Pancreas (tissue), 10 donors: ENCODE measurements around the gene TBC1D7. TPM values are rescaled to one million over a fixed set of nuclear protein-coding genes. Genes with fewer than 3 reads are reported as not detected.

Experiments
- ATAC-seq, 4 donors: fragments of 200-7000 bp; cut with Tn5 transposase; one replicate each; pipeline versions ENCODE4 v1.8.0 to v1.9.1; 2020; ENCODE audit warnings: mild to moderate bottlenecking in 4 of 4, moderate library complexity in 4 of 4
- DNase-seq, 6 donors: peaks; one replicate each; pipeline ENCODE4 v3.0.0-alpha.2; 2020
- FAIRE-seq: peaks from 2 replicates; lab custom pipeline; 2012; peaks lifted over from hg19 to GRCh38; lab: Jason Lieb, UNC
- H3K27ac ChIP-seq, 4 donors: fragments of 200-600 bp; sonication (generic); 1 replicate in 3 of 4; 2 replicates in 1 of 4; pipeline versions ENCODE4 v1.5.0 to v1.8.0; 2020
- H3K27me3 ChIP-seq, 4 donors: fragments of 200-600 bp; one replicate each; pipeline ENCODE4 v1.8.0; 2021
- H3K36me3 ChIP-seq, 3 donors: fragments of 200-600 bp; sonication (generic) in 1 of 3; one replicate each; pipeline versions ENCODE4 v1.5.0 to v1.8.0; 2020 to 2021
- H3K4me1 ChIP-seq, 3 donors: fragments of 200-600 bp; one replicate each; pipeline ENCODE4 v1.8.0; 2021
- H3K4me3 ChIP-seq, 4 donors: fragments of 200-600 bp; sonication (generic) in 2 of 4; one replicate each; pipeline versions ENCODE4 v1.5.0 to v1.8.0; 2020 to 2021
- H3K9me3 ChIP-seq, 4 donors: fragments of 200-600 bp; one replicate each; pipeline ENCODE4 v1.8.0; 2021
- WGBS, 2 donors: extraction: QIAGEN DNeasy Blood & Tissue Kit; methylation state at CpG; one replicate each; pipeline ENCODE4 v1.1.7; 2013; 5-methylcytosine and 5-hydroxymethylcytosine counted together
- intact Hi-C, 3 donors: fragments of 100-400 bp; cut with DNase I; formaldehyde crosslinking; loops; one replicate each; pipeline versions ENCODE4 v1.11.1 to v1.14.2; 2022
- polyA plus RNA-seq, 2 donors: library from polyadenylated mRNA; stranded (reverse); fragments of 200-250 nt; gene quantifications; one replicate each; pipeline ENCODE4 v1.2.3, GENCODE V29; 2013
- total RNA-seq, 6 donors: library from RNA; stranded (reverse); fragmentation: NEBNext Ultra II Directional in 4 of 6; extraction: Animal tissue kit (Norgen Biotek cat#: 25700) in 4 of 6; gene quantifications; one replicate each; pipeline versions ENCODE4 v1.2.1 to v1.2.4, GENCODE V29; 2021 to 2023
- TF ChIP-seq, protein P1 (sequence below), 4 donors: fragments of 200-600 bp; sonication (generic) in 3 of 4; IDR thresholded peaks; one replicate each; pipeline versions ENCODE4 v1.5.0 to v1.8.0; 2021; ENCODE audit warnings: antibody characterized with exemption in 4 of 4
- donor health status: healthy with polysubstance abuse.
- donor health status: DM: no; HTN: no; CAD: no; lungs with moderate emphysema.
- donor health status: DM: no; HTN: no; CAD: no.
- donor health status: control.
- donor health status: control.
- donor health status: Bipolar disorder and iron deficiency.
- donor health status: DM: yes; HTN: yes; CAD: no.
- donor health status: DM: no; HTN: no; CAD: no.
- donor health status: DM: no; HTN: no; CAD: no.
- donor health status: DM: yes; HTN: yes; CAD: no.

Gene TBC1D7
- 1 to 10 TPM; 3.3 to 8.4 (median 6.5) TPM for total RNA-seq
- polyA plus RNA-seq: 1 to 10 TPM; 6.4 to 7.8 TPM

DNA sequence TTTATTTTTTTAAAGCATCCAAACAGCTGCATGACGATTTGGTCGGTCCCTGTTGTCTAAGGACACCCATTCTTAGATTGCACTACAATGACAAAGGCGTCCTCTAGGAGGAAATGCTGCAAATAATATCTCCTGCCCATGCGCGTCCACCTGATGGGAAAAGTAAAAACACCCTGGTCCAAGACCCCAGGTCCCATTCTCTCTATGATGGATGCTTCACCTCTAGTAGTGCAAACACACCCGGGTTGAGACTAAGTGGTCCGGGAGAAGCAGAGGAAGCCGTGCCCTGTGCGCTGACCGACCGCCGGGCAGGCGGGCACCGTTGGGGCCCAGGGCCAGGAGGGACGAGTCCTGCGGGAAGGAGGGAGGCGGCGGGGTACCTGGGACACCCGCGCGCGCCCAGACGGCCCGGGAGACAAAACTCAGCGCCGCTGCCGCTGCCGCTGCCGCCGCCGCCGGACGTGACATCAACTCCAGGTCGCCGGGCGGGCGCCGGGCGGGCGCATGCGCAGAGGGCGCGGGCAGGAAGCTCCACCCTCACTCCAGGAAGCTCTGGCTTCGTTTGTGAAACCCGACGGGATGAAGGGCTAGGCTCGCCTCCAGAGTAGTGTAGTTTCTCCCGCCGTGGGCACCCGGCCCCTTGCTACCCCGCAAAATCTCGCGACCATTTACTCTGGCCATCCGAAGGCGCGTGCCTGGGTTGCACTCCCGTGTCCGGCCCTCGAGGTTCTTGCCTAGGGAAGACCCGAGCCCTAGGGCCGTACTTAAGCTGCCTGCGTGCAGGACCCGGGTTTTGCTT, at the start of gene TBC1D7:
Gene TBC1D7, minus strand, starts transcription at position 462 of the 799 bp plus-strand sequence. CDS start 1,639 bp downstream, outside the sequence.
- no peaks in the 10 kb centered on the region for H3K9me3 ChIP-seq
- no peak for FAIRE-seq
- TF ChIP-seq, protein P1, sequence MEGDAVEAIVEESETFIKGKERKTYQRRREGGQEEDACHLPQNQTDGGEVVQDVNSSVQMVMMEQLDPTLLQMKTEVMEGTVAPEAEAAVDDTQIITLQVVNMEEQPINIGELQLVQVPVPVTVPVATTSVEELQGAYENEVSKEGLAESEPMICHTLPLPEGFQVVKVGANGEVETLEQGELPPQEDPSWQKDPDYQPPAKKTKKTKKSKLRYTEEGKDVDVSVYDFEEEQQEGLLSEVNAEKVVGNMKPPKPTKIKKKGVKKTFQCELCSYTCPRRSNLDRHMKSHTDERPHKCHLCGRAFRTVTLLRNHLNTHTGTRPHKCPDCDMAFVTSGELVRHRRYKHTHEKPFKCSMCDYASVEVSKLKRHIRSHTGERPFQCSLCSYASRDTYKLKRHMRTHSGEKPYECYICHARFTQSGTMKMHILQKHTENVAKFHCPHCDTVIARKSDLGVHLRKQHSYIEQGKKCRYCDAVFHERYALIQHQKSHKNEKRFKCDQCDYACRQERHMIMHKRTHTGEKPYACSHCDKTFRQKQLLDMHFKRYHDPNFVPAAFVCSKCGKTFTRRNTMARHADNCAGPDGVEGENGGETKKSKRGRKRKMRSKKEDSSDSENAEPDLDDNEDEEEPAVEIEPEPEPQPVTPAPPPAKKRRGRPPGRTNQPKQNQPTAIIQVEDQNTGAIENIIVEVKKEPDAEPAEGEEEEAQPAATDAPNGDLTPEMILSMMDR (IDR thresholded peaks at IDR 0.05): no peak
- peaks cover 0 to 16% (median 6%) of the 10 kb centered on the region in 3 donors for H3K4me1 ChIP-seq
- peak within 1 kb of the TSS; percentile 76 to 94 (median 88) for H3K27ac ChIP-seq
- H3K27me3 ChIP-seq: no peaks in the 10 kb centered on the region
- WGBS, 2 donors: 0% methylated on average over 45 to 63 of the region's 63 CpGs
- H3K36me3 ChIP-seq: peaks cover 0 to 14% (median 0%) of the 10 kb centered on the region in 3 donors
- intact Hi-C loops: no loop called here
- peak; percentile 96 to 99 (median 99) for ATAC-seq
- peak; percentile 87 to 98 (median 94) for DNase-seq
- H3K4me3 ChIP-seq: peak within 1 kb of the TSS; percentile 72 to 86 (median 84)

DNA sequence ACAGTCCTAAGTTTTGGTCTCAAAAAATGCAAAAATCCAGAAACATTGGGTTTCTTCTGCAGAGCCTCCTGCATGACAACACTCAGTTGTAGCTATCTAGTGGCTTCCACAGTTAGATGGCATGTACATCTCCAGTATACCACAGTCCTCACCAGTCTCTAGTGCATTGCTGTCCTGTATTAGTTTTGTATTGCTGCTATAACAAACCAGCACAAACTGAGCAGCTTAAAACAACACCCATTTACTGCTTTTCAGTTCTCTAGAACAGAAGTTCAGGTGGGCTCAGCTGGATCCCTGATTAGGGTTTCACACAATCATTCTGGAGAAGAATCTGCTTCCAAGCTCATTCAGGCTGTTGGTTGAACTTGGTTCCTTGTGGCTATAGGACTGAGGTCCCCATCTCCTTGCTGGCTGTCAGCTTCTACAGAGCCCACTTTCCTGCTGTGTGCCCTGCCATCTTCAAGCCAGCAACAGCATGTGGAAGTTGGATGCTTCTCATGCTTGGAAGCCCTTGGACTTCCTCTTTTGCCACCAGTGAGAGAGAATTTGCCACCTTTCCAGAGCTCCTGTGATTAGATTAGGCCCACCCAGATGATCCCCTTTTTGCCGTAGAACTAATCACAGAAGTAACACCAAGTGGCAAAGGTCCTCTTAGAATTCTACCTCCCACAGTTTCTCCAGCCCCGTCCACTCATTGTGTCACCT, 48.9 kb upstream of the TBC1D7 start:
- DNase-seq (no peak), FAIRE-seq (no peak), ATAC-seq (no peak)
- Histone ChIP-seq H3K4me1 (peaks cover 0 to 4% (median 0%) of the 10 kb centered on the region in 3 donors), H3K36me3 (no peaks in the 10 kb centered on the region), H3K4me3 (no peak overlapping the region), H3K27me3 (no peaks in the 10 kb centered on the region), H3K9me3 (no peaks in the 10 kb centered on the region), H3K27ac (no peak overlapping the region)
- intact Hi-C loops: no loop called here
- 96 to 100% methylated on average over 2 of the region's 2 CpGs for WGBS, 2 donors
- TF ChIP-seq, protein P1 (IDR thresholded peaks at IDR 0.05): no peak

DNA sequence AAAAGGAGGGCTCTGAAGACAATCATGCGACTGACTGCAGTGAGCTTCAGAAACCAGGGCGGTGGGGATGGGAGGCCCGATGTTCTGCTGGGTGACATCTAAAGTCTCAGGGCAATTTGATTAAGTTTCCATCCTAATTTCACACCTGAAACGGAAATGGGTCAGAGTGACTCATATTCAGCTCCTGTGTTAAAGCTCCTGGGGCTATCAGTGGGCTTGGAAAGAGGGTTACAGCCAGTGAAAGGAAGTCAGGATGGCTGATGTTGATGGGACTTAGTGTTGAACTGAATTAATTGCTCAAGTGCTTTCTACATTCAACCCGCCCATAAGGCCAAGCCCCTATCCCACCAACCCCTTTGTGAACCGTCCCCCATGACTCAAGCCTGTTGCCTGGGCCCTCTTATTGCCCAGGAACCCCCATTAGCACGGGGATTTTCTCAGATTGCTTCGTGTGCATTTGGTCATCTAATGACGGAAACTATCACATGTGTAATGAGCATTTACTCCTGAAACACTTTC, 47.1 kb upstream of the TBC1D7 start:
- no peak overlapping the region for H3K27ac ChIP-seq
- WGBS, 2 donors: 82 to 83% methylated on average over 9 of the region's 9 CpGs
- no peaks in the 10 kb centered on the region for H3K36me3 ChIP-seq
- H3K4me1 ChIP-seq: peaks cover 0 to 4% (median 0%) of the 10 kb centered on the region in 3 donors
- H3K9me3 ChIP-seq: no peaks in the 10 kb centered on the region
- intact Hi-C loops: no loop called here
- no peak for ATAC-seq
- no peak overlapping the region for H3K4me3 ChIP-seq
- FAIRE-seq: no peak
- no peaks in the 10 kb centered on the region for H3K27me3 ChIP-seq
- no peak for DNase-seq
- TF ChIP-seq, protein P1 (IDR thresholded peaks at IDR 0.05): no peak

DNA sequence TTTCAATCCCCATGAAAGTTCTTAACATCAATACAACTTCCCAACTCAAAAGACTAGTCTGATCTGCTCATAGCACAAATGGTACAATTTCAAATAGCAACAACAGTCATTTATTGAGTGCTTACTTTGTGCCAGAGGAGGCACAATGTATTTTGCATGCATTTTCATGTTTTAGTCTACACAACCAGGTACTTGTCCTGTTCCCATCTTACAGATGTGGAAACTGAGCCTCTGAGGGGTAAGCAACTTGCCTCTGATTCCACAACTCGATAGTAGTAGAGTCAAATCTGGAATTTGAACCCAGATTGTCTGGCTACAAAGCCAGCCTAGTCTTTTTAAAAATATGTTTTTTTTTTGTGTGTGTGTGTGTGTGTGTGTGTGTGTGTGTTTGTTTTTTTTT, 45.6 kb upstream of the TBC1D7 start:
- no peaks in the 10 kb centered on the region for H3K9me3 ChIP-seq
- intact Hi-C loops: no loop called here
- no peaks in the 10 kb centered on the region for H3K36me3 ChIP-seq
- DNase-seq: no peak
- peaks cover 0 to 1% (median 0%) of the 10 kb centered on the region in 3 donors for H3K4me1 ChIP-seq
- FAIRE-seq: no peak
- no peak overlapping the region for H3K4me3 ChIP-seq
- WGBS, 2 donors: 93% methylated on average over 1 of the region's 1 CpG
- TF ChIP-seq, protein P1 (IDR thresholded peaks at IDR 0.05): no peak
- no peak for ATAC-seq
- no peaks in the 10 kb centered on the region for H3K27me3 ChIP-seq
- H3K27ac ChIP-seq: no peak overlapping the region
